ENCODE measurements around the gene PTBP1.
A peak's percentile ranks its signal among the peaks of the same experiment; 100 is the strongest.
"Not testable (repeated sequence)": the region's sequence is repeated elsewhere in the genome, so short reads cannot be mapped to it uniquely, and the experiment has no call there.

The PTBP1 gene

GRCh38 chr19:810077-810855 is 13.0 kb downstream of the PTBP1 start:
- DNase-seq (ENCODE audit: low spot score) (no peak), FAIRE-seq (no peak)

- DNase-seq (ENCODE audit: low spot score) (no peak), FAIRE-seq (no peak)
These were observed 13.7 kb downstream of the PTBP1 start for GRCh38 chr19:810883-811489.

DNA sequence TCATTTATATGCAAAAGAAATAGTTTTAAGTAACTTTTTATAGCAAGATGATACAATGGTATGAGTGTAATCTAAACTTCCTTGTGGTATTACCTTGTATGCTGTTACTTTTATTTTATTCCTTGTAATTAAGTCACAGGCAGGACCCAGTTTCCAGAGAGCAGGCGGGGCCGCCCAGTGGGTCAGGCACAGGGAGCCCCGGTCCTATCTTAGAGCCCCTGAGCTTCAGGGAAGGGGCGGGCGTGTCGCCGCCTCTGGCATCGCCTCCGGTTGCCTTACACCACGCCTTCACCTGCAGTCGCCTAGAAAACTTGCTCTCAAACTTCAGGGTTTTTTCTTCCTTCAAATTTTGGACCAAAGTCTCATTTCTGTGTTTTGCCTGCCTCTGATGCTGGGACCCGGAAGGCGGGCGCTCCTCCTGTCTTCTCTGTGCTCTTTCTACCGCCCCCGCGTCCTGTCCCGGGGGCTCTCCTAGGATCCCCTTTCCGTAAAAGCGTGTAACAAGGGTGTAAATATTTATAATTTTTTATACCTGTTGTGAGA is 14.3 kb downstream of the PTBP1 start:
- DNase-seq (ENCODE audit: low spot score): no peak
- FAIRE-seq: no peak

DNA sequence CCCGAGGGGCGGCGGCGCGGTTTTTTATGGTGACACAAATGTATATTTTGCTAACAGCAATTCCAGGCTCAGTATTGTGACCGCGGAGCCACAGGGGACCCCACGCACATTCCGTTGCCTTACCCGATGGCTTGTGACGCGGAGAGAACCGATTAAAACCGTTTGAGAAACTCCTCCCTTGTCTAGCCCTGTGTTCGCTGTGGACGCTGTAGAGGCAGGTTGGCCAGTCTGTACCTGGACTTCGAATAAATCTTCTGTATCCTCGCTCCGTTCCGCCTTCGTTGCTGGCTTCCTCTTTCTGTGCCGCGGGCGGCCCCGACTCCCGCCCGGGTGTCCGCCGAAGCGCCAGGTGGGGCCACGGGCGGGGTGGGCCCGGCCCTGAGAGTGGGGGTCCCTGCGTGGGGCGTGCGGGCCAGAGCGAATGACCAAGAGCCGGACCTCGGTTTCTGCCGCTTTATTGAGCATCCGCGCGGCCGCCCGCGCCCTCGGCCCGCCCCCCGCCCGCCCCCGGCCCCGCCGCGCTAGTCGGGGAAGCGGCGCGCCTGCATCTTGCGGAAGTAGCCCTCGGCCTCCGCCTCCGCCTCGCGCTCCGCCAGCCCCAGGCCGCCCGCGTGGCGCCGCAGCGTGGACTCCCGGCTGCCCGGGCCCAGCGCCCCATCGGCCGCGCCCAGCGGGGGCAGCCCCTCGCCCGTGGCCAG is 14.9 kb downstream of the PTBP1 start:
- DNase-seq (ENCODE audit: low spot score) (no peak), FAIRE-seq (no peak)

GRCh38 chr19:812747-813218 is 15.5 kb downstream of the PTBP1 start:
- FAIRE-seq (no peak), DNase-seq (ENCODE audit: low spot score) (no peak)

DNA sequence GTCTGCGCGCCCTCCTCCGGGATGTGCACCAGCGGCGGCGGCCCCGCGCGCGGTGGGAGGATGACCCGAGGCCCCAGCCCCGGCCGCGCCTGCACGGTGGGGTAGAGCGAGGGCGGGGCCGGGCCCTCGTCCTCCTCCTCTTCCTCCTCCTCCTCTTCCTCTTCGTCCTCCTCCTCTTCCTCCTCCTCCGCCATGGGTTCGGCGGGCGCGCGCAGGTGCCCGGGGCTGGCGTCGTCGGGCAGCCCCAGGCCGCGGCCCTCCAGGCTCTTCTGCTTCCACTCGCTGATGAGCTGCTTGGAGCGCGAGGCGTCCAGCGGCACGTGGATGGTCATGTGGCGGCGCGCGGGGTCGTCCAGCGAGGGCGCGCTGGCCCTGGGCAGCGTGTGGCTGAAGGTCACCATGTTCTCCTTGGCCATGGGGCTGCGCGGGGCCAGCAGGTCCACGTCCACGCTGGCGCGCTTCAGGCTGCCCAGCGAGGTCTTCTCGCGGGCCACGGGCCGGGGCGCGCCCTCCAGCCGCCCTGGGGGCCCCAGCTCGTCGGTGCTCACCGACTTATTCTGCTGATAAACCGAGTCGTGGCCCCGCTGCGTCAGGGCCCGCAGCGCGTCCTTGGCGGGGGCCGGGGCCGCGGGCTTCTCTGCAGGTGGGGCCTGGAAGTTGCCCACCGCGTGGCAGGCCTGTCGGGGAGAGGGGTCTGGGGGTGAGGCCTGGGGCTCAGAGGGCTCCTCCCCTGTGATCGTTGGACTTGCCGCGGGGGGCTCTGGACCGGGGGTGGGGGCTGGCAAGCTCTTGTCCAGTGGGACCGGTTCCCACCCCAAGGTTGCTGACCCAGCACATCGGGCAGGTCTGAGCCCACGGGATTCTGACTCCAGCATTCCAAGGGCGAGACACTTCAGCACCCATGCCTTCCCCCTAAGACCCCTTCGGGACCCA is 16.2 kb downstream of the PTBP1 start:
- no peak for DNase-seq (ENCODE audit: low spot score)
- no peak for FAIRE-seq

DNA sequence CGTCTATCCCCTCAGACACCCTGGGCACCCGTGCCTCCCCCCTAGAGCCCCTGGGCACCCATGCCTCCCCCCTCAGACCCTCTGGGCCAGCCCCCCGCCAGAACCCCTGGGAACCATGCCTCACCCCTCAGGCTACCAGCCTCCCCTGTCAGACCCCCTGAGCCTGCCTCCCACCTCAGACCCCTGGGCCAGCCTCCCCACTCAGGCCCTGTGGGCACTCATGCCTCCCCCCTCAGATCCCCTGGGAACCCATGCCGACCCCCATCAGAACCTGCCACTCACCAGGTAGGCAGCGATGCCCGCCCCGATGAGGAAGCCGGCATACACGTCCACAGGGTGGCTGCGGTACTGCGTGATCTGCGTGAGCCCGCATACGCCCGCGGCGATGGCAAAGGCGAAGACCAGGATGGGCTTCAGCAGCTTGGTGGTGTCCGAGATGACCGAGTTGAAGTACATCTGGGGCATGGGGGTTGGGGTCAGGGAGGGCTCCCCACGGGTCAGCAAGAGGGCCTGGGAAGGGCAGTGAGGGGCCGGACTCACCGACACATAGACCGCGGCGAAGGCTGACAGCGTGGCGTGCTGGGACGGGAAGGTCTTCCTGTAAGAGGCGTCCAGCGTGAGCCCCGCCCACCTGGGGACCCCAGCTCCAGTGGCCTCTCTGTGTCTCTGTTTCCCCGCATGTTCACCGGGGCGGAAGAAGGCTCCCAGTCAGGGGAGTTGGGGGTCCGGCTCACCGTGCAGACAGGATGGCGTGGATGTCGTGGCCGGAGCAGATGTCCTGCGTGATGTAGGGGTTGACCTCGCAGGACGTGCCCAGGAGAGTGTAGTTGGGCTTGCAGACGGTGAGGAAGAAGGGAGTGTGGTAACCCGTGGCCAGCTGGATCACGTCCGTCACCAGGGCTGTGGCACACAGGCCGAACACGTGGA is 17.2 kb downstream of the PTBP1 start:
- FAIRE-seq (no peak), DNase-seq (ENCODE audit: low spot score) (no peak)

GRCh38 chr19:815079-815774 is 18.0 kb downstream of the PTBP1 start:
- DNase-seq (ENCODE audit: low spot score) (no peak), FAIRE-seq (no peak)

DNA sequence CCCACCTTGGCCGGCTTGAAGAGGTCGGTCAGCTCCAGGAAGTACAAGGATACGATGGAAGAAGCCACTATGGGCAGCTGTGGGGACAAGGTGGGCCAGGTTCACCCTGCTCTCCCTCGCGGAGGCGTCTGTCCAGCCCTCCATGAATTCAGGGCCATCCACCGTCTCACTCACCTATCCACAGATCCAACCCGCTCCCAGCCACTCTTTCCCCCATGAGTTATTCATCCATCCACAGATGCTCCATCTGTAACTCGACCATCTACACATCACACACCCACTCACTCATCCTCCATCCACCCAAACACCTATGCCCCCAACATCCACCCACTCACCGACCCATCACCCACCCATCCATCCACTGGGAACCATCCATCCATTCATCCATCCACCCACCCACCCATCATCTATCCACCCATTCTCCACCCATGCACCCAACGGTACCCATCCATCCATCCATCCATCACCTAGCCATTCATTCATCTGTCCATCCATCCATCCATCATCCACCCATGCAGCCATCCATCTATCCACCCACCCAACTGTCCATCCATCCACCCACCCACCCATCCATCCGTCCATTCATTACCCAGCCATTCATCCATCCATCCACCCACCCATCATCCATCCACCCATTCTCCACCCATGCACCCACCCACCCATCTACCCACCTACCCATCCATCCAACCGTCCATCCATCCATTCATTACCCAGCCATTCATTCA is 18.7 kb downstream of the PTBP1 start:
- DNase-seq (ENCODE audit: low spot score) (no peak), FAIRE-seq (peak; percentile 66)

GRCh38 chr19:816500-816857 is 19.2 kb downstream of the PTBP1 start:
- DNase-seq (ENCODE audit: low spot score) (no peak), FAIRE-seq (peak; percentile 48)

DNA sequence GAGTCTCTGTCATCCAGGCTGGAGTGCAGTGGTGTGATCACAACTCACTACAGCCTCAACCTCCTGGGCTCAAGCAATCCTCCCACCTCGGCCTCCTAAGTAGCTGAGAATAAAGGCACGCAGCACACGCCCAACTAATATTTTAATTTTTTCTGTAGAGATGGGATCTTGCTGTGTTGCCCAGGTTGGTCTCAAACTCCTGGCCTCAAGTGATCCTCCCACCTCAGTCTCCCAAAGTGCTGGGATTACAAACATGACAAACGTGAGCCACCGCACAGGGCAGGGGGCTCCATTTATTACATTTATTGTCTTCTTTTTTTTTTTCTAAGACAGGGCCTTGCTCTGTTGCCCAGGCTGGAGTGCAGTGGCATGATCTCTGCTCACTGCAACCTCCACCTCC is 23.0 kb downstream of the PTBP1 start:
- DNase-seq (ENCODE audit: low spot score); FAIRE-seq: not testable (repeated sequence)

- DNase-seq (ENCODE audit: low spot score): no peak
- FAIRE-seq: no peak
These were observed 24.1 kb downstream of the PTBP1 start for GRCh38 chr19:821231-821824.

- FAIRE-seq (no peak), DNase-seq (ENCODE audit: low spot score) (no peak)
These were observed 24.7 kb downstream of the PTBP1 start, which contains the start of gene PLPPR3 for GRCh38 chr19:821825-822503. TSS of gene PLPPR3 (minus strand) at chr19:821955. CDS start at chr19:821559, 396 bp downstream.

- DNase-seq (ENCODE audit: low spot score) (peak; percentile 38), FAIRE-seq (no peak)
These were observed 26.4 kb downstream of the PTBP1 start for GRCh38 chr19:823565-824121.

- FAIRE-seq: no peak
- no peak for DNase-seq (ENCODE audit: low spot score)
These were observed 27.6 kb downstream of the PTBP1 start for GRCh38 chr19:824885-825284.

- FAIRE-seq: no peak
- no peak for DNase-seq (ENCODE audit: low spot score)
These were observed 28.8 kb downstream of the PTBP1 start for GRCh38 chr19:825897-826644.

GRCh38 chr19:827314-827709 is 30.1 kb downstream of the PTBP1 start:
- no peak for DNase-seq (ENCODE audit: low spot score)
- FAIRE-seq: no peak
